Testis (tissue), 3 donors: Measurements from ENCODE around the gene SERTAD2. TPM values are rescaled to one million over a fixed set of nuclear protein-coding genes. Genes with fewer than 3 reads are reported as not detected.

Source experiments
- DNase-seq: peaks from one replicate; pipeline ENCODE4 v3.0.0-alpha.2; 2019
- H3K27ac ChIP-seq, 2 donors: fragments of 200-600 bp; sonication (generic); one replicate each; pipeline ENCODE4 v1.5.1; 2019
- H3K27me3 ChIP-seq: fragments of 200-600 bp; sonication (generic); one replicate; pipeline ENCODE4 v1.5.1; 2019
- H3K36me3 ChIP-seq: fragments of 200-600 bp; sonication (generic); one replicate; pipeline ENCODE4 v1.5.1; 2017; ENCODE audit warnings: low read depth; ENCODE audit errors: missing control alignments
- H3K4me1 ChIP-seq: fragments of 200-600 bp; sonication (generic); one replicate; pipeline ENCODE4 v1.5.1; 2019
- H3K4me3 ChIP-seq, 2 donors: fragments of 200-600 bp; sonication (generic); one replicate each; pipeline ENCODE4 v1.5.1; 2017 to 2019
- H3K9me3 ChIP-seq: fragments of 200-600 bp; sonication (generic); one replicate; pipeline ENCODE4 v1.5.1; 2017
- CTCF ChIP-seq, 3 experiments: fragments of 450-650 bp in 2 of 3; fragments of 200-600 bp in 1 of 3; sonication (generic) in 1 of 3; IDR thresholded peaks; one replicate each; pipeline ENCODE4 v1.5.1; 2016 to 2019; ENCODE audit warnings: antibody characterized with exemption in 3 of 3, mild to moderate bottlenecking in 2 of 3, moderate library complexity in 1 of 3
- POLR2A ChIP-seq: fragments of 450-650 bp; IDR thresholded peaks from one replicate; pipeline ENCODE4 v1.6.1; 2017; ENCODE audit warnings: antibody characterized with exemption, mild to moderate bottlenecking, moderate library complexity
- WGBS, 2 donors: methylation state at CpG; one replicate each; pipeline ENCODE4 v1.1.5; 2018; 5-methylcytosine and 5-hydroxymethylcytosine counted together
- intact Hi-C: fragments of 100-400 bp; cut with DNase I; formaldehyde crosslinking; loops from one replicate; pipeline ENCODE4 v1.15.1; 2023; ENCODE audit warnings: low total_unique reads
- polyA plus RNA-seq: library from polyadenylated mRNA; stranded (reverse); fragments of 350-450 nt; fragmentation: Illumina TruSeq; extraction: RNeasy Lipid Tissue Mini Kit (QIAGEN cat#74804); gene quantifications from one replicate; pipeline ENCODE4 v1.2.3, GENCODE V29; 2014; ENCODE audit warnings: low read depth, low replicate concordance; ENCODE audit not compliant: insufficient read depth
- total RNA-seq, 2 donors: library from RNA; depleted of rRNA; stranded (reverse); fragments of >200 nt; gene quantifications; one replicate each; pipeline ENCODE4 v1.2.3, GENCODE V29; 2016

SERTAD2 gene
- total and polyA plus RNA-seq, 3 donors from 2014 or later, result 24.8 to 41.7 (median 41.4) TPM

- H3K4me1 ChIP-seq, result no peaks in the 10 kb centered on the region
- no peaks in the 10 kb centered on the region for H3K9me3 ChIP-seq
- H3K36me3 ChIP-seq, result no peaks in the 10 kb centered on the region
- intact Hi-C loops, result no loop called here
- no peaks in the 10 kb centered on the region for H3K27me3 ChIP-seq
- H3K27ac ChIP-seq, result no peak overlapping the region
- 47% methylated on average over 6 of the region's 6 CpGs for WGBS, 2 donors
- DNase-seq, result no peak
- H3K4me3 ChIP-seq, result no peak overlapping the region
- TF ChIP-seq POLR2A (no peak), CTCF (IDR thresholded peaks at IDR 0.05) (no peak)
Measured at GRCh38 chr2:64605026-64605471, 48.7 kb downstream of the SERTAD2 start.

- Histone ChIP-seq H3K4me3 (no peak overlapping the region), H3K9me3 (no peaks in the 10 kb centered on the region), H3K27ac (no peak overlapping the region), H3K4me1 (peaks cover 6% of the 10 kb centered on the region), H3K36me3 (no peaks in the 10 kb centered on the region), H3K27me3 (no peaks in the 10 kb centered on the region)
- no peak for DNase-seq
- intact Hi-C loops, result no loop called here
- TF ChIP-seq CTCF (IDR thresholded peaks at IDR 0.05), result no peak
- WGBS, 2 donors, result 87 to 93% methylated on average over 2 of the region's 2 CpGs
Measured at GRCh38 chr2:64604155-64604554, 49.6 kb downstream of the SERTAD2 start.

GRCh38 chr2:64602436-64602835 lies 51.3 kb downstream of the SERTAD2 start:
- intact Hi-C loops, result no loop called here
- DNase-seq, result no peak
- Histone ChIP-seq H3K27me3 (no peaks in the 10 kb centered on the region), H3K27ac (no peak overlapping the region), H3K4me1 (peaks cover 7% of the 10 kb centered on the region), H3K36me3 (no peaks in the 10 kb centered on the region), H3K9me3 (no peaks in the 10 kb centered on the region), H3K4me3 (no peak overlapping the region)
- 87 to 96% methylated on average over 11 of the region's 11 CpGs for WGBS, 2 donors
- TF ChIP-seq CTCF (IDR thresholded peaks at IDR 0.05), result no peak
- no peak for TF ChIP-seq POLR2A

GRCh38 chr2:64601785-64602391 lies 51.8 kb downstream of the SERTAD2 start:
- H3K4me1 ChIP-seq, result peaks cover 7% of the 10 kb centered on the region
- H3K36me3 ChIP-seq, result no peaks in the 10 kb centered on the region
- no peaks in the 10 kb centered on the region for H3K9me3 ChIP-seq
- no peak overlapping the region for H3K4me3 ChIP-seq
- H3K27me3 ChIP-seq, result no peaks in the 10 kb centered on the region
- no peak overlapping the region for H3K27ac ChIP-seq
- intact Hi-C loops, result no loop called here
- TF ChIP-seq CTCF (IDR thresholded peaks at IDR 0.05) (no peak), POLR2A (no peak)
- no peak for DNase-seq
- 80 to 83% methylated on average over 12 of the region's 12 CpGs for WGBS, 2 donors
